MM.1S (cell line): ENCODE results near the gene CTNNBL1.

Source experiments
- EZH2 ChIP-seq: fragments of 300-600 bp; sonication (generic); optimal IDR thresholded peaks from 2 replicates; pipeline ENCODE3; 2017; ENCODE audit warnings: low read depth, mild to moderate bottlenecking, antibody characterized with exemption, low read length, mixed read lengths
- TF ChIP-seq, protein P1 (sequence below): fragments of 300-600 bp; sonication (generic); IDR thresholded peaks from 2 replicates; pipeline ENCODE4 v1.5.1; 2016; ENCODE audit warnings: antibody characterized with exemption, low read length, mixed read lengths

DNA sequence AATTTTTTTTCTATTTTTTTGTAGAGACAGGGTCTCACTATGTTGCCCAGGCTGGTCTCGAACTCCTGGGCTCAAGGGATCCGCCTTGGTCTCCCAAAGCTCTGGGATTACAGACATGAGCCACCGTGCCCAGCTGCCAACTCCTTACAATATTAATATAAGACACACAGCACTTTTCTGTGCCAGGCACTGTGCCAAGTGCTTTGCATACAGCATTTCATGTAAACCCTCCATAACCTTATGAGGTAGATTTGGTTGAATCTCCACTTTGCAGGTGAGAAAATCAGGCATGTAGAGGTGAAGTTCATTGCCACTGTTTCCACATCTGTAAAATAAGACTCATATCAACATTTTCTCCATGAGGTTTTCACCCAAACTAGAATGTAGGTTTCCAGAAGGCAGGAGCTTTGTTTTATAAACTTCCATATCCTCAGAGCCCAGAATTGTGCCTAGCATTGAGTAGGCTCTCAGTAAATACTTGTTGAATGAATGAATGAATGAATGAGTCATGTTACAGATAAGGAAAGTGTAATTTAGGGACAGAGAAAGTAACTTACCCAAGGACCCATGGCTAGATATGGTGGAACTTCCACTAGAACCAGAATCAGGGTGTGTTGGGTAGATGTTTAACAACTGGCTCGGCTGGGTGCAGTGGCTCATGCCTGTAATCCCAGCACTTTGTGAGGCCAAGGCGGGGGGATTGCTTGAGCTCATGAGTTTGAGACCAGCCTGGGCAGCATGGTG, 3.0 kb upstream of the CTNNBL1 start:
- TF ChIP-seq EZH2, result no peak
- TF ChIP-seq, protein P1, sequence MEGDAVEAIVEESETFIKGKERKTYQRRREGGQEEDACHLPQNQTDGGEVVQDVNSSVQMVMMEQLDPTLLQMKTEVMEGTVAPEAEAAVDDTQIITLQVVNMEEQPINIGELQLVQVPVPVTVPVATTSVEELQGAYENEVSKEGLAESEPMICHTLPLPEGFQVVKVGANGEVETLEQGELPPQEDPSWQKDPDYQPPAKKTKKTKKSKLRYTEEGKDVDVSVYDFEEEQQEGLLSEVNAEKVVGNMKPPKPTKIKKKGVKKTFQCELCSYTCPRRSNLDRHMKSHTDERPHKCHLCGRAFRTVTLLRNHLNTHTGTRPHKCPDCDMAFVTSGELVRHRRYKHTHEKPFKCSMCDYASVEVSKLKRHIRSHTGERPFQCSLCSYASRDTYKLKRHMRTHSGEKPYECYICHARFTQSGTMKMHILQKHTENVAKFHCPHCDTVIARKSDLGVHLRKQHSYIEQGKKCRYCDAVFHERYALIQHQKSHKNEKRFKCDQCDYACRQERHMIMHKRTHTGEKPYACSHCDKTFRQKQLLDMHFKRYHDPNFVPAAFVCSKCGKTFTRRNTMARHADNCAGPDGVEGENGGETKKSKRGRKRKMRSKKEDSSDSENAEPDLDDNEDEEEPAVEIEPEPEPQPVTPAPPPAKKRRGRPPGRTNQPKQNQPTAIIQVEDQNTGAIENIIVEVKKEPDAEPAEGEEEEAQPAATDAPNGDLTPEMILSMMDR, result no peak
